ENCODE data around the gene WNT3A. TPM values are rescaled to one million over a fixed set of nuclear protein-coding genes. Genes with fewer than 3 reads are reported as not detected.
A peak's percentile ranks its signal among the peaks of the same experiment; 100 is the strongest.
"Not testable (repeated sequence)": the region's sequence is repeated elsewhere in the genome, so short reads cannot be mapped to it uniquely, and the experiment has no call there.

Gene WNT3A
- total RNA-seq, 4 donors from 2014 or later, result 0.76 to 2.7 (median 1.3) TPM

DNA sequence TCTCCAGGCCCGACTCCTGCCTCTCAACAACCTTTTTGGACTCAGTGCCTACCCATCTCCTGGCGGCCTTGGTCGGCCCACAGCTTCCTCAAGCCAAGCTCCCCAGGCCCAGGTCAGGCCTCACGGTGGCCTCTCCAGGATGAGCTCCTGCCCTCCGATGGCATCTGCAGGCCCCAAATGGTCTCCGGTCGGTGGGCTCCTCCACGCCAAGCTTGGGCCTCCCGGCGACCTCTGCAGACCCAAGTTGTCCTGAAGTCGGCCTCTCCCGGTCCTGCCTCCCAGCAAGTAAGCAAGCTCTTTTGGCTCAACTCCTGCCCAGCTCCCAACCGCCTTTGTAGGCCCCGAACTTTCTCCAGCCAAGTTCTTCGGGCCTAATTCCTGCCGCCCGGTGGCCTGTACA is 35.6 kb upstream of the WNT3A start:
- H3K9me3 ChIP-seq; H3K27me3 ChIP-seq; H3K4me1 ChIP-seq; H3K27ac ChIP-seq; DNase-seq; H3K36me3 ChIP-seq; intact Hi-C loops (cut with DNase I); H3K4me3 ChIP-seq: not testable (repeated sequence)
- 90 to 100% methylated on average over 2 to 3 of the region's 17 CpGs for WGBS, 2 donors

DNA sequence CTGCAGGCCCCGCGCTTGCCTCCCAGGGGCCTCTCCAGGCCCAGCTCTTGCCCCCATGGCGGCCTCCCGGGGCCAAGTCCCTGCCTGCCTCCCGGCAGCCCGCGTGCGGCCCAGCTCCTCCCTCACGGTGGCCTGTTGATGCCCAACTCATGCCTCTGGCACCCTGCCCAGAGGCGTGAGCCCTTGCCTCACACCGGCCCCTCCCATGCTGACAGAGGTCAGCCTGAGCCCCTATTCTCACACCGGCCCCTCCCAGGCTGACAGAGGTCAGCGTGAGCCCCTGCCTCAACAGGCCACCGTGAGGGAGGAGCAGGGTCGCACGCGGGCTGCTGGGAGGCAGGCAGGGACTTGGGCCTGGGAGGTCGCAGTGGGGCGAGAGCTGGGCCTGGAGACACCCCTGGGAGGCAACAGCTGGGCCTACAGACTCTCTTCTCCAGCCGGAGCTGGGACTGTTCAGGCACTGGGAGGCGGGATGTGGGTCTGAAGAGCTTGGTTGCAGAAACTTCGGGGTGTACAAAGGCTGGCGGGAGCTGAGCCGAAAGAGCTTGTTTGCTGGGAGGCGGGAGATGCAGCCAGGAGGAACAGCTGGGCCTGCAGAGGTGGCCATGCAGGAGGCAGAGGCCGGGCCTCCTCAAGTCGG is 35.0 kb upstream of the WNT3A start:
- WGBS, 2 donors, result 80 to 85% methylated on average over 2 to 8 of the region's 27 CpGs

DNA sequence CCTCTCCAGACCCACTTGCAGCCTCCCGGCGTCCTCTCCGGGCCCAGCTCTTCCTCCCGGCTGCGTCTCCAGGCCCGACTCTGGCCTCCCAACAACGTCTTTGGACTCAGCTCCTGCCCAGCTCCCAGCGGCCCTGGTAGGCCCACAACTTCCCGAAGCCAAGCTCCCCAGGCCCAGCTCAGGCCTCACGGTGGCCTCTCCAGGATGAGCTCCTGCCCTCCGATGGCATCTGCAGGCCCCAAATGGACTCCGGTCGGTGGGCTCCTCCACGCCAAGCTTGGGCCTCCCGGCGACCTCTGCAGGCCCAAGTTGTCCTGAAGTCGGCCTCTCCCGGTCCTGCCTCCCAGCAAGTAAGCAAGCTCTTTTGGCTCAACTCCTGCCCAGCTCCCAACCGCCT is 34.5 kb upstream of the WNT3A start:
- intact Hi-C loops (cut with DNase I); H3K27me3 ChIP-seq; H3K4me3 ChIP-seq; DNase-seq; H3K4me1 ChIP-seq; H3K36me3 ChIP-seq; H3K27ac ChIP-seq; H3K9me3 ChIP-seq: not testable (repeated sequence)
- WGBS, 2 donors, result 90% methylated on average over 11 of the region's 19 CpGs; no CpG with 5 or more reads in 1 of the 2 donors

More for the DNA sequence above, 35.0 kb upstream of the WNT3A start:
- H3K4me1 ChIP-seq; DNase-seq; H3K4me3 ChIP-seq; H3K27me3 ChIP-seq; intact Hi-C loops (cut with DNase I); H3K36me3 ChIP-seq; H3K9me3 ChIP-seq; H3K27ac ChIP-seq: not testable (repeated sequence)

DNA sequence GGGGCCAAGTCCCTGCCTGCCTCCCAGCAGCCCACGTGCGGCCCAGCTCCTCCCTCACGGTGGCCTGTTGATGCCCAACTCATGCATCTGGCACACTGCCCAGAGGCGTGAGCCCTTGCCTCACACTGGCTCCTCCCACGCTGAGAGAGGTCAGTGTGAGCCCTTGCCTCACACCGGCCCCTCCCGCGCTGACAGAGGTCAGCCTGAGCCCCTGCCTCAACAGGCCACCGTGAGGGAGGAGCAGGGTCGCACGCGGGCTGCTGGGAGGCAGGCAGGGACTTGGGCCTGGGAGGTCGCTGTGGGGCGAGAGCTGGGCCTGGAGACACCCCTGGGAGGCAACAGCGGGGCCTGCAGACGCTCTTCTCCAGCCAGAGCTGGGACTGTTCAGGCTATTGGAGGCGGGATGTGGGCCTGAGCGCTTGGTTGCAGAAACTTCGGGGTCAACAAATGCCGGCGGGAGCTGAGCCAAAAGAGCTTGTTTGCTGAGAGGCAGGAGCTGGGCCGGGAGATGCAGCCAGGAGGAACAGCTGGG is 33.9 kb upstream of the WNT3A start:
- H3K4me1 ChIP-seq; intact Hi-C loops (cut with DNase I); DNase-seq; H3K9me3 ChIP-seq; H3K27me3 ChIP-seq; H3K4me3 ChIP-seq; H3K36me3 ChIP-seq: not testable (repeated sequence)
- WGBS, 2 donors, result 81% methylated on average over 11 of the region's 22 CpGs; no CpG with 5 or more reads in 1 of the 2 donors
- H3K27ac ChIP-seq, result peak overlapping the region in 2 of 4 donors; percentile 16 to 21

DNA sequence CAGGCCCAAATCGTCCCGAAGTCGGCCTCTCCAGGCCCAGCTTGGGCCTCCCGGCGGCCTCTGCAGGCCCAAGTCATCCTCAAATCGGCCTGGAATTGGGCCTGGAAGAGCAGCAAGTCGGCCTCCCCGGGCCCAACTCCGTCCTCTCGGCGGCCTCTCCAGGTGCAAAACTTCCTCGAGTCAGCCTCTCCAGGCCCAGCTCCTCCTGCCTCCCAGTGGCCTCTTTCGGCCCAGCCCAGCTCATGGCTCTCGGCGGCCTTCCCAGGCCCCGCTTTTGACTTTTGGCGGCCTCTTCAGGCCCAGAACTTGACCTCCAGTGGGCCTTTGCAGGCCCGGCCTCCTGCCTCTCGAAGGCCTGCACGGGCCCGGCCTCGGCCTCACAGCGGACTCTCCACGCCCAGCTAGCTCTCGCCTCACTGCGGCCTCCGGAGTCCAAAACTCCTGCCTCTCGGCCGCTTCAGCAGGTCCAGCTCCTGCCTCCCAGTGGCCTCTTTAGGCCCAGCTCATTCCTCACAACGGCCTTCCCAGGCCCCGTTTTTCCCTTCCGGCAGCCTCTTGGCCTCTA is 33.0 kb upstream of the WNT3A start:
- 72 to 89% methylated on average over 10 to 11 of the region's 32 CpGs for WGBS, 2 donors
- H3K27ac ChIP-seq; H3K27me3 ChIP-seq; H3K9me3 ChIP-seq; H3K4me3 ChIP-seq; DNase-seq; H3K4me1 ChIP-seq; intact Hi-C loops (cut with DNase I); H3K36me3 ChIP-seq: not testable (repeated sequence)

DNA sequence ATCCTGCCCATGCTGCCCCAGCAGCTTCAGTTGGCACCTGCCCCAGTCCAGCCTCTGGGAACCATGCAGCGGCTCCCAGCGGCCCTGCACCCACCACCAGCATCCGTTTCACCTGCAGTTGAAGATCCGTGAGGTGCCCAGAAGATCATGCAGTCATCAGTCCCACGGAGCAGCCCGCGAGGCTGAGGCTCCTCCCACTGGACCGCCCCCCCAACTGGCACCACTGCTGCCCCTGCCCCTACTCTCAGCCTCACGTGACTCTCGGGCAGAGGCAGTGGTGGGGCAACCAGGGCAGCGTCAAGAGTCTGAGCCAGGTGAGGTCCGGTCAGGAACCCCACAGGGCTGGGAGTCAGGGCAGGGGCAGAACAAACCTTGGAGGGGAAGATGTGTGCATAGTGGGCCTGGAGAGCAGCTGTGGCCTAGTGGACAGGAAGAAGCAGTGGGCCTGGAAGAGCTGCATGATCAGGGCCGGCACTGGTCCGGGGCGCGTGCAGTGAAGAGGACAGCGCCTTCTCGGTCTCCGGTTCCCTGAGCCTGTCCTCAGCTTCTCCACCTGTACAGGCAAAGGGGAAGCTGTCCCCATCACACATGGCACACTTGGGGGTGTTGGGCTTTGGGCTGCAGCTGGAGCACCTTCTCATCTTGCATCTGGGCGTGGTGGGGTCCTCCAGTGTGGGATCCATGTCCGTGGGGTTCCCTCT is 31.1 kb upstream of the WNT3A start:
- H3K9me3 ChIP-seq; H3K36me3 ChIP-seq; H3K4me3 ChIP-seq; intact Hi-C loops (cut with DNase I); H3K27ac ChIP-seq; H3K27me3 ChIP-seq; DNase-seq; H3K4me1 ChIP-seq: not testable (repeated sequence)
- WGBS, 2 donors, result 81 to 88% methylated on average over 4 of the region's 21 CpGs

DNA sequence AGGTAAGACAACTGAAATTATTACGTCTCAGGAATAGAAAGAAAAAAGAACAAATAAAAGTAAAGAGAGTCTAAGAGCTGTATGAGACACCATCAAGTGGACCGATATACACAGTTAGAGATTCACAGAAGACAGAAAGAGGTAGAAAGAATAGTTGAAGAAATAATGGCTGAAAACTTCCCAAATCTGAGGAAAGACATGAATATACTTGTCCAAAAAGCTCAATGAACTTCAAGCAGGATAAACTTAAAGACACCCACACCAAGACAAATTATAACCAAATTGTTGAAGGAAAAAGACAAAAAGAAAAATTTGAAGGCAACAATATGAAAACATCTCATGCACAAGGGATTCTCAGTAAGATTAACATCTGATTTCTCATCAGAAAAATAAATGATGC is 19.6 kb upstream of the WNT3A start:
- Histone ChIP-seq H3K27ac (no peak overlapping the region), H3K4me1 (no peaks in the 10 kb centered on the region), H3K36me3 (no peaks in the 10 kb centered on the region), H3K9me3 (peaks cover 0 to 6% (median 0%) of the 10 kb centered on the region in 3 donors), H3K4me3 (no peak overlapping the region), H3K27me3 (peaks cover 0 to 22% (median 0%) of the 10 kb centered on the region in 4 donors)
- intact Hi-C loops (cut with DNase I), result no loop called here
- TF ChIP-seq, protein P1, sequence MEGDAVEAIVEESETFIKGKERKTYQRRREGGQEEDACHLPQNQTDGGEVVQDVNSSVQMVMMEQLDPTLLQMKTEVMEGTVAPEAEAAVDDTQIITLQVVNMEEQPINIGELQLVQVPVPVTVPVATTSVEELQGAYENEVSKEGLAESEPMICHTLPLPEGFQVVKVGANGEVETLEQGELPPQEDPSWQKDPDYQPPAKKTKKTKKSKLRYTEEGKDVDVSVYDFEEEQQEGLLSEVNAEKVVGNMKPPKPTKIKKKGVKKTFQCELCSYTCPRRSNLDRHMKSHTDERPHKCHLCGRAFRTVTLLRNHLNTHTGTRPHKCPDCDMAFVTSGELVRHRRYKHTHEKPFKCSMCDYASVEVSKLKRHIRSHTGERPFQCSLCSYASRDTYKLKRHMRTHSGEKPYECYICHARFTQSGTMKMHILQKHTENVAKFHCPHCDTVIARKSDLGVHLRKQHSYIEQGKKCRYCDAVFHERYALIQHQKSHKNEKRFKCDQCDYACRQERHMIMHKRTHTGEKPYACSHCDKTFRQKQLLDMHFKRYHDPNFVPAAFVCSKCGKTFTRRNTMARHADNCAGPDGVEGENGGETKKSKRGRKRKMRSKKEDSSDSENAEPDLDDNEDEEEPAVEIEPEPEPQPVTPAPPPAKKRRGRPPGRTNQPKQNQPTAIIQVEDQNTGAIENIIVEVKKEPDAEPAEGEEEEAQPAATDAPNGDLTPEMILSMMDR (IDR thresholded peaks at IDR 0.05), result no peak
- no peak for TF ChIP-seq POLR2A (IDR thresholded peaks at IDR 0.05)
- 77 to 93% methylated on average over 2 of the region's 2 CpGs for WGBS, 2 donors
- DNase-seq, result no peak

DNA sequence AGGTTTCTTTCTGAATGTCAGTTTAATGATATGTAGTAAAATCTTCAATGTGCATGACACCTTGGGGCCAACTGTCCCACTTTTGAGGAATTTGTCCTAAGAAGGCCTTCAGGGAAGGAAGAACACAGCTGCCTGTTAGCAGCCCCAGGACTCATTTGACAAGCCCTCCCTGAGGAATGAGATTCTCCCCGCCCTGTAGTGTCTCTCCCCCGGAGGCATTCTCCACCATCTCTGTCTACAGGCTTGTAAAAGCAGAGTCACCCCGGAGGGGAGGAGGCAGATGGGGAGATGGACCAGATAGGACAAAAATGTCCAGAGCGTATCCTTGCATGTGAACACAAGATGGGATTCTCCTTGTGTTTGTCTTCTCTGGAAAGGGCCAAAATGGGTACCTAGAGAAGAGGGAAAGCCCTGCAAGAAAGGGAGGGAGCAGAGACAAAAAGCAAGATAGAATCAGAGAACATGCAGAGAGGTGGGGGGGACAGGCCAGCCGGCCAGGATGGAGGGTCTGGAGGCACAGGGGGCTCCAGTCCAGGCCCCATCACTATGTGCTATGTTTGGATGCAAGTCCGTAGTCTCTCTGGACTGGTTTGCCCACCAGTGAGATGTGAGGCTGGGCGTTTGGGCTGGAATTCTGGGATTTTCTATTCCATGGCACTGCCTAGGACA is 12.0 kb upstream of the WNT3A start:
- Histone ChIP-seq H3K36me3 (no peaks in the 10 kb centered on the region), H3K4me3 (no peak overlapping the region), H3K27me3 (peaks cover 0 to 7% (median 0%) of the 10 kb centered on the region in 4 donors), H3K4me1 (no peaks in the 10 kb centered on the region), H3K27ac (no peak overlapping the region), H3K9me3 (peaks cover 0 to 39% (median 13%) of the 10 kb centered on the region in 3 donors)
- DNase-seq, result no peak
- WGBS, 2 donors, result 67 to 80% methylated on average over 6 of the region's 7 CpGs
- TF ChIP-seq, protein P1 (IDR thresholded peaks at IDR 0.05), result no peak
- no peak for TF ChIP-seq POLR2A (IDR thresholded peaks at IDR 0.05)
- intact Hi-C loops (cut with DNase I), result no loop called here

All from esophagus squamous epithelium (tissue), 5 donors.